ENCODE measurements around the gene REPIN1.

Gene REPIN1

DNA sequence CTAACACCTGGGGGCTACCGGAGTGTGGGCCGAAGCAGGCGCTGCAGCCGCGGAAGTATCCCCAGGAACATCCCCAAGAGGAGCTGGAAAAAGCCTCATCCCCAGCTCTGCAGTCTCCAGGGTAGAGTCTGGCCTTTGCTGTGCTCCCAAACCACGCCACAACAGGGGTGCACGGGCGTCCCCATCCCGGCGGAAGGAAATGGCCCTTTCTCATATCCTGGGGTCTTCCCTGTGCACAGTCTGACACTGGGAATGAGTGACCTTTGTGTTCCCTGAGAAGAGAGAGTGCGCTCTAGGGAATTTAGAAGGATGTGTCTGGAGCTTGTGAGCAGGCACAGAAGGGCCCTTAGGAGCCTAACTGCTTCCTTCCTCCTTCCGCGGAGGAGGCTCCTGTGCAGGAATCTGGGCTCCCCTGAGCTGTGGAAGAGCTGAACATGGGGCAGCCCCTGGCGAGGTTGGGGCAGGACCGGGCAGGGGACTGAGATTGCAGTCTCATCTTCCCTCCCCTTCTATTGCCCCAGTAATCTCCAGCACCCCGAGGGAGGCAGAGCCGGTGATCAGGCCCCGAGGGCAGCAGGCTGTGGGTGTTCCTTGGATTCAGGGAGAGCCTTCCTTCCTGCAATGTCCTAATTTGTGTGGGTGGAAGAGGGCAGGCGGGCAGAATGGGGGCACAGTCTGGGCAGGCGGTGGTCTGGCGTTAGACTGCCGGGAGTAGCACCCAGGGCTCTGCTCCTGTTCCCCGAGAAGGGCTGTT lies 1.3 kb downstream of the REPIN1 start:
- Histone ChIP-seq H3K27ac (peak overlapping the region; percentile 89 to 95), H3K9me3 (no peaks in the 10 kb centered on the region), H3K27me3 (no peaks in the 10 kb centered on the region), H3K4me1 (peaks cover 0 to 44% (median 23%) of the 10 kb centered on the region in 4 donors), H3K4me3 (peak overlapping the region; percentile 66 to 74), H3K36me3 (peaks cover 24 to 46% (median 34%) of the 10 kb centered on the region in 3 donors)
- DNase-seq, result no peak
- intact Hi-C loops (cut with DNase I; ENCODE audit: low total_unique reads), result loop anchor here (2.0 kb wide), 1 partner anchor 35 kb away; a partner anchor contains a TSS
- no peak for TF ChIP-seq CTCF (IDR thresholded peaks at IDR 0.05)

GRCh38 chr7:150370612-150371071 lies 2.0 kb downstream of the REPIN1 start:
- TF ChIP-seq CTCF (IDR thresholded peaks at IDR 0.05), result no peak
- no peak for DNase-seq
- Histone ChIP-seq H3K27me3 (no peaks in the 10 kb centered on the region), H3K4me1 (peaks cover 0 to 44% (median 23%) of the 10 kb centered on the region in 4 donors), H3K9me3 (no peaks in the 10 kb centered on the region), H3K4me3 (no peak overlapping the region), H3K27ac (peak overlapping the region; percentile 89 to 95), H3K36me3 (peaks cover 24 to 46% (median 34%) of the 10 kb centered on the region in 3 donors)
- intact Hi-C loops (cut with DNase I; ENCODE audit: low total_unique reads), result no loop called here

DNA sequence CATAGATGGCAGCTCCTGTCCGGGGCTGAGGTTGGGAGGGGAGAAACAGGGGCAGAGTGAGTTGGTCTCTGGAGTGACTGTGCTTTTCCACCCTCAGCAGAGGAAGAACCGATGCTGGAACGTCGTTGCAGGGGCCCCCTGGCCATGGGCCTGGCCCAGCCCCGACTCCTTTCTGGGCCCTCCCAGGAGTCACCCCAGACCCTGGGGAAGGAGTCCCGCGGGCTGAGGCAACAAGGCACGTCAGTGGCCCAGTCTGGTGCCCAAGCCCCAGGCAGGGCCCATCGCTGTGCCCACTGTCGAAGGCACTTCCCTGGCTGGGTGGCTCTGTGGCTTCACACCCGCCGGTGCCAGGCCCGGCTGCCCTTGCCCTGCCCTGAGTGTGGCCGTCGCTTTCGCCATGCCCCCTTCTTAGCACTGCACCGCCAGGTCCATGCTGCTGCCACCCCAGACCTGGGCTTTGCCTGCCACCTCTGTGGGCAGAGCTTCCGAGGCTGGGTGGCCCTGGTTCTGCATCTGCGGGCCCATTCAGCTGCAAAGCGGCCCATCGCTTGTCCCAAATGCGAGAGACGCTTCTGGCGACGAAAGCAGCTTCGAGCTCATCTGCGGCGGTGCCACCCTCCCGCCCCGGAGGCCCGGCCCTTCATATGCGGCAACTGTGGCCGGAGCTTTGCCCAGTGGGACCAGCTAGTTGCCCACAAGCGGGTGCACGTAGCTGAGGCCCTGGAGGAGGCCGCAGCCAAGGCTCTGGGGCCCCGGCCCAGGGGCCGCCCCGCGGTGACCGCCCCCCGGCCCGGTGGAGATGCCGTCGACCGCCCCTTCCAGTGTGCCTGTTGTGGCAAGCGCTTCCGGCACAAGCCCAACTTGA lies 2.7 kb downstream of the REPIN1 start:
- Histone ChIP-seq H3K27me3 (no peaks in the 10 kb centered on the region), H3K4me1 (peaks cover 0 to 44% (median 23%) of the 10 kb centered on the region in 4 donors), H3K27ac (peak overlapping the region in 1 of 2 donors; percentile 14), H3K36me3 (peaks cover 24 to 46% (median 34%) of the 10 kb centered on the region in 3 donors), H3K9me3 (no peaks in the 10 kb centered on the region), H3K4me3 (no peak overlapping the region)
- intact Hi-C loops (cut with DNase I; ENCODE audit: low total_unique reads), result no loop called here
- no peak for DNase-seq
- TF ChIP-seq CTCF (IDR thresholded peaks at IDR 0.05), result no peak

GRCh38 chr7:150371996-150372270 lies 3.3 kb downstream of the REPIN1 start:
- Histone ChIP-seq H3K4me1 (peaks cover 0 to 44% (median 23%) of the 10 kb centered on the region in 4 donors), H3K4me3 (no peak overlapping the region), H3K9me3 (no peaks in the 10 kb centered on the region), H3K27me3 (no peaks in the 10 kb centered on the region), H3K27ac (no peak overlapping the region), H3K36me3 (peaks cover 24 to 46% (median 34%) of the 10 kb centered on the region in 3 donors)
- no peak for DNase-seq
- intact Hi-C loops (cut with DNase I; ENCODE audit: low total_unique reads), result no loop called here
- no peak for TF ChIP-seq CTCF (IDR thresholded peaks at IDR 0.05)

- intact Hi-C loops (cut with DNase I; ENCODE audit: low total_unique reads), result no loop called here
- no peak for TF ChIP-seq CTCF (IDR thresholded peaks at IDR 0.05)
- H3K4me3 ChIP-seq, result no peak overlapping the region
- H3K4me1 ChIP-seq, result peaks cover 0 to 44% (median 22%) of the 10 kb centered on the region in 4 donors
- no peak overlapping the region for H3K27ac ChIP-seq
- H3K9me3 ChIP-seq, result no peaks in the 10 kb centered on the region
- H3K36me3 ChIP-seq, result peaks cover 24 to 46% (median 34%) of the 10 kb centered on the region in 3 donors
- DNase-seq, result no peak
- H3K27me3 ChIP-seq, result no peaks in the 10 kb centered on the region
Observed at GRCh38 chr7:150372271-150373048, 3.8 kb downstream of the REPIN1 start.
